GM21381 (cell line): ENCODE measurements around the gene PLA2G4E.

Experiments
- ATAC-seq: cut with Tn5 transposase; IDR thresholded peaks from one replicate; pipeline ENCODE4 v1.9.1; 2021; ENCODE audit warnings: mild to moderate bottlenecking, moderate library complexity; ENCODE audit not compliant: unreplicated experiment

Gene PLA2G4E

DNA sequence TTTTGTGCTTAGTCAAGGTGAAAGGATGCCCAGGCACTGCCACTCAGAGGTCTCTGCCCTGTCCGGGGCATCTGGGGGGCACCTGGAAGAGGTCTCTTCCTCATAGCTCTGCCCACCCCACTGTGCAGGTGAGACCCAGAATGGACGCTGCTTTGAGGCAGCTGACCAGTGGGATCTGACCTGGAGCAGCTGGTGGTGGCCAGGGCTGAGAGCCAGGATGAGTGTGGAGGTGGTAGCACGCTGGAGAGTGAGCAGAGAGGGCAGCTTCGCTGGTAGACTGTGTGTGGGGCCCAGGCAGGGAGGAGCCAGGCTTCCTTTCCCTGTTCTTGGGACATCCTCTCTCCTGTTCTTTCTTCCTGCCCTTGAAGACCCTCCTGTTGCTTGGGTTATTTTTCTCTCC lies 32.2 kb upstream of the PLA2G4E start:
- no peak for ATAC-seq

DNA sequence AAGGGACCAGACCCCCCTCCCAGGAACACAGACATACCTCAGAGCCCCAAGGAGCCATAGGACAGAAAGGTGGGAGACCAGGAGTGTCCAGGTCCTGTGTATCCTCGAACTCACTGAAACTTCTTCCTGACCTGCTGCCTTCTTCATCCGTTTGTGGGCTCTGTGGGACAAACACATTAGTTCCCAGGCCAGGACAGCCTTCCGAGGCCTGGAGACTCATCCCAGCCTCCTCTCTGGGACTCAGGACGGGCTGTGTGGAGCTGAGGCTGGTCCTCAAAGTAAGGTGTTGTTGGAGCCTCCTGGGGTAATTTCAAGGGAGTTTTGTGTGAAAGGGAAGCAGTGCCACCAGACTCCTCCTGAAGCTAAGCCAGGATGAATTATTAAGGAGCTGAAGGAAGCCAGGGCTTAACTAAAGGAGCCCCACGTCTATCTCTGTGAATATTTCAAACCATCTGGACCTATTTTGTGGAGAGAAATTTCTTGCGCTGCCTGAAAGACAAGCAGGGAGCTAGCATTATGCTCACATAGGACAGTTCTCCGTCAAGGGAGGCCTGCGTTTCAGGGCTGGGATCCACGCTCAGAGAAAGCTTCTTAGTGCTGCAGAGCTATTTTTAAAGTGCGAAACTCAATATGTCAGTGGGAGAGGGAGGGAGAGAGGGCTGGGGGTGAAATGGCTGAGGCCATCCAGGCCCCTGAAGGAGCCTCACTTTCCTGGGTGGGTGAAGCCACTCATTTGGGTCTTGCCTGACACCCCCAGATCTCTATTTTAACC lies 29.8 kb upstream of the PLA2G4E start:
- no peak for ATAC-seq

DNA sequence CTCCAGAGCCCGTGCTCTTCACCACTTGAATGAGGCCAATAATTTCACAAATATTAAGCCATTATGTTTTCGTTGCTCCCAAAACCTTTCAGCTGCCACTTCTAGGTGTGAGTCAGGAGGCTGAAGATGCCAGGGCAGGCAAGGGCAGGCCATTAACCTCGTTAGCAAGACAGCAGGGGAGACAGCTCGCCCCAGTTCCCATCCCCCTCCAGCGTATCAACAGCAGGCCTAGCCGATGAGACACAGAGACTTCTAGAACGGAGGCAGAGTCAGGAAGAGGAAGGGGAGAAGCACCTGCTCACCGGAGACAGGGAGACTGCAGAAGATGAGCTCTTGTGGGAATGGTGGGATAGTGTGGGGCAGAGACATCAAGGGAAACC lies 28.0 kb upstream of the PLA2G4E start:
- ATAC-seq = no peak

DNA sequence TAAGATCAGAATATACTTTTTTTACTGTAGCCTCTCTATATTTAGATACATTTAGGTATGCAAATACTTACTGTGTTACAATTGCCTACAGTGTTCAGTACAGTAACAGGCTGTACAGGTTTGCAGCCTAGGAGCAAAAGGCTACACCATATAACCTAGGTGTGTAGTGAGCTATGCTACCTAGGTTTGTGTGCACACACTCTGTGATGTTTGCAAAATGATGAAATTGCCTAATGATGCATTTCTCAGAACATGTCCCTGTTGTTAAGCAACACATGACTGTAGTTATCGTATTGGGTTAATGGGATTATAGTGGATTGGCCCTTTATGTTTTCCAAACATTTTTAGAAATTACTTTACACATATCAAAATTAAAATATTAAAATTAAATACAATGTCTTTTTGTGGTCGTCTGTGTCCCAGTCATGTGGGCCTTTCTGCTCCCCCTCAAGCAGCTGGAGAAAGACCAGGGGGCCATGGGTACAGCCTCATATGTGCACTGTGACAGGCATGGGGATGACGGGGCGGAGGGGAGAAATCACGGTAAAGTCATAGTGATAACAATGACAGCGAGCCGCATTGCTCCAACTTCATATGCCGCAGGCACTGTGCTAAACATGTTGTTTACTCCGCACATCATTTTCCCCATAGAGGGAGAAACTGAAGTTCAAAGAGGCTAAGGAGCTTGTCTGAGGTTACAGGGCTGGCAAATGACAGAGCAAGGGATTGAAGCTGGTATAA lies 27.4 kb upstream of the PLA2G4E start:
- ATAC-seq = no peak

DNA sequence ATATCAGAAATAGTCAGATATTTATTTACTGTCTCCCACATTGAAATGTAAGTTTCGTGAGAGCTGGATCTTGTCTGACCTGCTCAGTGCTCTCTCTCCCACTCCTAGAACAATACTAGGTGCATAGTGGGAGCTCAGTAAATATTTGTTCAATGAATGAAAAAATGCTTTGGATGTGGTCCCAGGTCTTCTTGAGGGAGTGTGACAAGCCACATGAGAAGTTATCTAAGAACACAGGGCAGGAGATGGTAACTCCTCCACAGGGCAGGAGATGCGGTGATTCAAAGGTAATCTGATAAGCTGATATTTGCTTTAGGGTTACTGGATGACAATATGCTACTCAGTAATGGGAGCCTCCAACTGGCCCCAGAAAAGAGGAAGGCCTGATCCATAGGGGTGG lies 25.8 kb upstream of the PLA2G4E start:
- no peak for ATAC-seq

DNA sequence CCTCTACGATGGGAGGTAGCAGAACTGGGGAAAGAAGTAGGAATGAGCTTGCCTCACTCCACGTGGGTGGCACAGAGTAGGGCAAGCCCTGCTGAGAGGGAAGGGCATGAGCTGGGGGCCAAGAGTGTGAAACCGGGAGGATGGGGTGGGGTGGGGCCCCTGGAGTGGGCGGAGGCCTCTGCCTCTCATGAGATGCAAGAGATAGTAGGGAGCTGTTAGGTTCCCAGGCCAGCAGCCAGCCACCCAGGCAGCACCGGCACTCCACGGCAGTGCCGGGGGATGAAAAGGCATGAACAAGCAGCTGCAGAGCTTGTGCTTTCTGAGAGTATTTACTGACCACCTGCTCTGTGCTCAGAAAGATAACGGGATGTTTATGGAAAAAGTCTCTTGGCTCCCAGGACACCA lies 24.4 kb upstream of the PLA2G4E start:
- ATAC-seq = no peak

DNA sequence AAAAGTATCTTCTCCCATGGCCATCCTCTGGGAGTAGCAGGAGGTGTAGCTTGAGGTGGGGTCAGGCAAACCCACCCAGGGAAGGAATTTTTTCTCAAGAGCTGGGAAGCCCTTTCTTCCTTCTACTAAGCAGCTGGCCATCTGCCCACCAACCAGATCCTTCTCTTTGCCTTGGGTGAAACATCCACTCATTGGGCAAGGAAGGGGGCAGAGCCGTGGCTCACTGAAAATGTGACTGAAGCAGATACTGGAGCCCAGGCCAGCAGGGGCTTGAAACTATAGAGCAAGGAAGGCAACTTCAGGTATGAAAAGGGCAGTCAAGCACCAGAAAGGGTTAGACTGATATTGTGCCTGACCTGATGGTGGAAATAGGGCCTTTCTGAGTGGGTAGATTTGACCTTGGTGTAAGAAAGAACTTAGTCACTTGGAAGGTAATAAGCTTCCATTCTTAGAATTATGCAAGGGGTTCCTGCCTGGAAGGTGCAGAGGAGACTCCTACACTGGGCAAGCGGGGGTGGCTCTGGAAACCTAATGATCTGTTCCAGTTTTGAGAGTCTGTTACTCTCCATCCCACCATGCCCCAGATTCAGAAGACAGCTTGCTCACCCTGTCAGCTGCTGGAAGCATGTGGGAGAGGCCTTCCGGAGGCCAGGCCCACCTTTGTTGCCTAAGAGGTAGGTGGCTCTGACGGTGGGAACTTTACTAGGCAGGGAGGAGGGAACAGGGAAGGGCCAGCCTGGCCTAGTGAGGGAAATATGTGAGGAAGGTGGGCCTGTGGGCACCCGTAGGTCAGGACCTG lies 22.0 kb upstream of the PLA2G4E start:
- ATAC-seq = no peak

DNA sequence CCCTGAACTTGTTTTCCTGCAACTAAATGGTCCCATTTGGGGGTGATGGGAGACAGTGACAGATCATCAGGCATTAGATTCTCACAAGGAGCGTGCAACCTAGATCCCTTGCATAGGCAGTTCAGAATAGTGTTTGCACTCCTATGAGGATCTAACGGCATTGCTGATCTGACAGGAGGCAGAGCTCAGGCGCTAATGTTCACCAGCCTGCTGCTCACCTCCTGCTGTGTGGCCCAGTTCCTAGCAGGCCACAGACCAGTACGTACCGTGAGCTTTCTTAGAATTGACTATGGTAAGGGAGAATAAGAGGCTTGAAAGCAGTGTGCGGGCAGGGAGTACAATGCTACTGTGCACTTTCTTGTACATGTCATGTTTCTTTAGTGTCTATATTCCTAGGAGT lies 17.6 kb upstream of the PLA2G4E start:
- ATAC-seq = no peak

DNA sequence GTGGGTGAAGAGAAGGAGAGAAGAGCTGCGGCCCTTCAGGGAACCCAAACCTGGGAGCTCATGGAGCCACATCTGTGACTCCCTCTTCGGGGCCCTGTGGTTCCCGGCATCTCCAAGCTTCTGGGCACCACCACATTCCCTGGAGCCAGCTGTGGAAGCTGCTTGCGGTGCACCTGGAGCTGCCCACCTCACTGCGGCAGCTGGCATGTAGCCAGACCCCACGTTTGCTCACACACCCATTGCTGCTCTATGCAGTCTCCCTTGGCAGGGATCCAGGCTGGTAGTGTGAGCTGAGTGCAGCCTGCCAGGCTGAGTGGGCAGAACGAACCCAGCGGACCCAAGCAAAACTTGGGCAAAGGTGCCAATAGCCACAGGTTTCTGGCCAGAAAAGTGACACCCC lies 16.8 kb upstream of the PLA2G4E start:
- no peak for ATAC-seq

DNA sequence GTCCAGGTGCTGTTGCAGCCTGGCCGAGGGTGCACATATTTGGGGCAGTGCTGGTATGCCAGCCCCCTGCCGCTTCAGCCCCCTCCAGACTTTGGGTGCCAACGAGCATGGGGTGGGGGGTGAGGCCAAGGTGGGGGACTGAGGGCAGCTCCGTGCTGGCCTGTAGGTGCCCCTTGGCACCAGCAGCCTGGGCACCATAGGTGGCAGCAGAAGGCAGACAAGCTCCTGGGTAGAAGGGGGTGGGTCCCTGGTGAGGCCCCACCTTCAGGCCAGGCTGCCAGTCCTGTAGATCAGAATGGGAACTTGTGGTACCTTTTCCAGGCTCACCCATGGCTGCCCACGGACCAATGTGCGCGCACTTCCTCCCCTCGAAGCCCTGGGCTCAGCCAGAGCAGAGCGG lies 16.1 kb upstream of the PLA2G4E start:
- ATAC-seq = no peak

DNA sequence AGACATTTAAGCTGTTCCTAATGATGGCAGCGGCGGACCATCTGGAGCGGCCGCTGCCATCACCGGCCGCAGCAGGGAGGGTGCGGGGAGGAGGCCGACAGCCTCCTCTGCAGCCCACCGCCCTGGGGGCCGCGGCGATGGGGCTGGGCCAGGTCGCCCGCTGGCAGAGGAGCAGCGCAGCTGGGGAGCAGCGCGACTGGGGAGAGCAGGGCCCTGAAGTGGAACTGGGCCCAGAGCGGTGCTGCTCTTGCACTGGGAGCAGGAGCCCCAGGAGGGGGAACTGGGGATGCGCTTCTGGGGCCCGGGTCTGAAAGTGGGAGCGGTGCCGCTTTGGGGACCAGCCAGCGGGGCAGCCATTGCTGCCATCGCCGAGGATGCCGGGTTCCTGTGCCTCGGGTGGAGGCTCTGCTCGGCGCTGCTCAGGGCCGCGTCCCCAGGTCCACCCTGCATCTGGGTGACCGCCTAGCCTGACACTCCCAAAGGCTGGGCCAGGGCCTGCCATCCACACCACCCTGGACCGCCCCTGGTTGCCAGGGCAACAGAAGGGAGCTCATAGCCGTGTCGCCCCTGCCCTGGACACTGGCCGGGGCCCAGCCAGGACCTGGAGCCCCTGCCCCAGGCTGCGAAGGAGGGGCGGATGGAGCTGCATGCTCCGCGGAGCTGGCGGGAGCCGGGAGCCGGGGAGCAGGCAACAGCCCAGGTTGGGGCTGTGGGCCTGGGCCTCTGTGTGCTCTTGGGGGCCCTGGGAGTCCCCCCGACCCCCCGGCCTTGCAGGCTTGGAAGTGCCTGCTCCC lies 15.5 kb upstream of the PLA2G4E start:
- ATAC-seq = no peak

DNA sequence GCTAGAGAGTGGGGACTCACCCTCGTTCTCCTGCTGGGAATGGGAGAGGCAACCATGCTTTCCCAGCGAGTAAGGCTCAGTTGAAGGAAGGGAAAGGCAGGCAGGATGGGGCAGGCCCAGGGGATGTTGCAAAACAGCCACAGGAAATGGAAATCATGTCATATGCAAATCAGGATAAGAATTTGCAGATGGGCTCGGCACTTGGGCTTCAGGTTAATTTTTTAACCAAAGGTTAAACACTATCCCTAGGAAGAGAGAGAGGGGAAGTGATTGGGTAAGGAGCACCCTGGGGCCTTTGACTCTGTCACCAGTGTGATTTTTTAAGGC lies 14.6 kb upstream of the PLA2G4E start:
- peak; percentile 65 for ATAC-seq

DNA sequence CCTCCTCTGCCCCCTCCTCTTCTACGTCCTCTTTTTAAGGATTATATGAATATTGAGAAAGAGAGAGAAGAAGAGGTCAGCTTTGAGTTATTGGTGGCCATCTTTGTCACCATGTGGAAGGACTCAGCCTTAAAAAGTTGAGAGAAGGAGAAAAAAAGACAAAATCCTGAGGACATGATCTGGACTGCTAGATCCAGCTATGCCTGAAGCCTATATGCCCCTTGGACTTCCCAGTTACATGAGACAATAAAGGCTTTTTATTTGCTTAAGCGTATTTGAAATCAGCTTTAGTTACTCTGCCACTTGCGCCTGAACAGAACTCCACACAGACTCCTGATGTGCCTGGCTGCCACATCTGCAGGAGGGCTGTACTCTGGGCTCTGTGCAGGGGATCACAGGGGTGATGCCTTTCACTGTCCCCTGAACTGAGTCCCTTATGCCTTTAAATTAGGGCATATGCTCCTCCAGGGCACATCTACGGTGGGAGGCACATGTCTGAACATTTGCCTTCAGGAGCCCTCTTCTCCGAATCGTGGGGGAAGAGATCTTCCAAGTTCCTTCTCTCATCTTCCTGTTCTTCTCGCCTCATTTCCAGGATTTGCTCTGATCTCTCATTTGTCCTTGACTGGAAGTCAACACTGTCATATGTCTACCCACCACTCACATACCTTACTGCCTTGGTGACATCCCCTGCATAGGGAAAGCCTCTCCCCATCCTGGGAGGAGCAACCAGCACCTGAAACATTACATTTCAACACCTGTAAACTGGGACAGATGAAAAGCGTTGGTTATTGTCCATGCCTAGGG lies 14.0 kb upstream of the PLA2G4E start:
- no peak for ATAC-seq

DNA sequence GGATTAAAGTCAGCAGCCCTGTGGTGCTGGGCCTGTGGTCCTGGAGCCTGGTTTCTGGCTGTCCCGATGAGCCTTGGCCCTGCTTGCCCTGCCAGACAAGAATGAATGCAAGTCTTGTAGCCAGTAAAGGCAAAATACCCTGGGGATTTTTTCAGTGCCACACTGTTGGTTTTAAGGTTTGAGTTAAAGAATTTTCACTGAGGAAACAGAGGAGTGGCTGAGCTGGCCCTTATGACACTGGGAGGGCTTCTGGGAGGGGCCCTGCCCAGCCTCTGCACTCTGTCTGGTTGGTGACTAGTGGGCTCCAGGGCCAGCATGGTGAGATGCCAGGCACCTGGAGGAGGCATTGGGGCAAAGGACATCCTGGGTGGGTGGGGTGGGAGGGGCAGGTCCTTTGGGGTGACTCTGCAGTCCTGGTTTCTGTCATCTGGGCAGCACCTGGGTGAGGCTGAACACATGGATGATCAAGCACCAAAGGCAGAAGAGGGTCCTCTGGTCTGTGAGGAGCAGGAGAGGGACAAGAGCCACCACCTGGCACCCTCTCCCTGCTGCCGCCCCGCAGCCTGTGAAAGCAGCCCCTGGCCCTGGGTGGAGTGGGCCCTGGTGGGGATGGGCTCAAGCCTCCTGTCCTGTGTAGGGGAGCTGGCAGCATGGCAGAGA lies 12.5 kb upstream of the PLA2G4E start:
- ATAC-seq = no peak

DNA sequence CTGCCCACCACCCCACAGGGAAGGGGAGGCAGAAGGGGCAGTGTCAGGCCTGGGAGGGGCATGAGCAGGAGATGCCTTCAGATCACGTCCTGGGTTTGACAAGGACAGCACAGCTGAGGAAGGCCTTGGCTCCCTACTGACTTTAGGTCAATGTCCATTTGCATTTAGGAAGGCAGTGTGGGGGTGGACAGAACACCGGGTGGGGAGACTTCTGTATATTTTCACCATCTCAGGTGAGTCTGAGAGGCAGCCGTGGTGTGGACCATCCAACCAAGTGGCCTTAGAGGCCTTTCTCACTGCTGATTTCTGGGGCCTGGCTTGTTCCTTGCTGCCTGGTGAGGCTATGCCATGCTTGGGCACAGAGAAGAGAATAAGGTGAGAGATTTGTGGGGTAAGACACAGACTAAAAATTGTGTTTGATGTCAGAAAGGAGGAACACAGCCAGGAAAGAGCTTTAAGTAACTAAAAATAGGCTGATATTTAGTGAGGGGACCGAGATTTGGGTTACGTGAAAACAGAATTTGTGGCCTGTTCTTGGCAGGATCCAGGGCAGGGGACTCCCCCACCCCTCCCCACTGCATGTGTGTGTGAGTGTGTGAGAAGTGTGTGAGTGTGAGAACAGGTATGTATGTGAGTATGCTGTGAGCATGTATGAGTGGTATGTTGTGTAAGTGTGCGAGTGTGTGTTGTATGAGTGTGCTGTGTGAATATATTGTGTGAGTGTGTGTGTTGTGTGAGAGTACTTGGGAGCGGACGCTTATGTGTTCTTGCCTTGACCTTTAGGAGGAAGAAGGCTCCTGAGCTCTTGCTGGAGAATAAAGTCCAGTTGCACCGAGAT lies 11.8 kb upstream of the PLA2G4E start:
- ATAC-seq = no peak

DNA sequence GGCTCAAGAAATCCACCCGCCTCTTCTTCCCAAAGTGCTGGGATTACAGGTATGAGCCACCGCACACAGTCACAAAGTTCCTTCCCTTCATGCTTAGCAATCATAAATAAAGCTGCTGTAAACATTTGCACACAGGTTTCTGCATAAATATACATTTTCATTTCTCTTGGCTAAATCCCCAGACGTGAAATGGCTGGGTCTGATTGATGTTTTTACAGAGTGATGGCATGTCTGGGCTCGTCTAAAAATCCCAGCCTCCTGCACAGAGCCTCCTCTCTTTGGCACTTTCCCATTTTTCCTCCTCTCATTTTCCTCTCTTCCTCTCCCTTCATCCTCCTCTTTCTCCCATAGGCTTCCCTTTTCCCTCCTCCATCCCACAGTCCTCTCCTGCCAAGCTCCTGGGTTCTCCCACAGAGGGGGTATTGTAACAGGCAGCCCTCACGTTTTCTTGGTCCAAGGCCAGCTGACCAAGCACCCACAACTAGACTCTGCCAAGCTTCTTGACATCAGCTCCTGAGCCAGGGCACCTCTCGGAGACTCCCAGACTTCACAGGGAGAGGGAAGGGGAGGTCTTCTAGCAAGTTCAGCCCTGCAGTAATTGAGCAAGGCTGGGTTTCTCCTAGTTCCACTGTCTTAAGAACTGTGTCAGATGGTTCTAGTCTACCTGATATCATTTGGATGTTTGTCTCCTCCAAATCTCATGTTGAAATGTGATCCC lies 10.5 kb upstream of the PLA2G4E start:
- no peak for ATAC-seq

DNA sequence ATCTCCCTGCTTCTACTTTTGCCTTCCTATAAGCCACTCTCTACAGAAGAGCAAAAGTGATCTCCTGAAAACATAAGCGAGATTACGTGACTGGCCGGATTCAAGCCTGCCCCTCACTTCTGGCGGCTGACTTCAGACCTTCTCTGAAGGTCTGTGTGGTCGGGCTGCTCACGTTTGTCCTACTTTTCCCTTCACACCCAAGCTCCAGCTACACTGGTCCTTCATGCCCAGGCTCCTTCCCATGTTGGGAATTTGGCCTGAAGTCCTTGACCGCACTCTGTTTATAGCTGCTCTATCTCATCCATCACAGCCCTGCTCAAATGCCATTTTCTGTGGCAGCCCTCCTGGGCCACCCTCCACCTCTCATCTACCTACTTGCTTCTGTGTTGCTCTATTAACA lies 6.7 kb upstream of the PLA2G4E start:
- no peak for ATAC-seq

DNA sequence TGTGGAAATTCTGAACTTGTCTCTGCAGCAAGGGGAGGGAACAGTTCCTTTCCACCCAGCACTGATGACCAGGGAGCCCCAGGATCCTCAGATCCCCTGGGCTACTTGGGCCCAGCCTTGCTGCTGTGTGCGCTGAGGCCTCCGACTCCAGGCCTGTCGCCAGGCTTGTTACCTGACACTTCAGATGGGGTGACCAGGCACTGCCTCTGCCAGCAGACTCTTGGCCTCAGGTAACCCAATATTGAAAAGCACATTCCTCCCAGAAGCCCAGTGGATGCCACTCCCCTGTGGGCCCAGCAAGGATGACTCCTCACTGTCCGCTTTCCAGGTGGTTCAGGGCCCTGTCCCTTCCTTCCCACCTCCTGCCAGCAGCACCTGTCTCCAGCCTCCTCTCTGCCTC lies 3.5 kb upstream of the PLA2G4E start:
- ATAC-seq = no peak
